WI38 (cell line): ENCODE data around the gene GLG1.
"Not testable (repeated sequence)": the region's sequence is repeated elsewhere in the genome, so short reads cannot be mapped to it uniquely, and the experiment has no call there.

Experiments
- H3K4me3 ChIP-seq: 2 replicates; pipeline ENCODE4 v1.5.1; 2011; ENCODE audit warnings: low read depth, mild to moderate bottlenecking, control low read depth, low read length

GLG1 gene

GRCh38 chr16:74406600-74407361 is 200.1 kb downstream of the GLG1 start:
- not testable (repeated sequence) for H3K4me3 ChIP-seq

- H3K4me3 ChIP-seq: not testable (repeated sequence)
These were observed 202.6 kb downstream of the GLG1 start for GRCh38 chr16:74404148-74404933.

GRCh38 chr16:74400238-74400637 is 206.7 kb downstream of the GLG1 start:
- not testable (repeated sequence) for H3K4me3 ChIP-seq

GRCh38 chr16:74398212-74398895 is 208.6 kb downstream of the GLG1 start:
- H3K4me3 ChIP-seq: not testable (repeated sequence)
